GM12865 (cell line): ENCODE measurements around the gene NISCH.

Source experiments
- DNase-seq: peaks from one replicate; pipeline ENCODE4 v3.0.0; 2010; ENCODE audit warnings: low read depth
- H3K4me3 ChIP-seq: 2 replicates; pipeline ENCODE4 v1.5.1; 2011; ENCODE audit warnings: mild to moderate bottlenecking, low read depth, low read length, control low read depth
- CTCF ChIP-seq: IDR thresholded peaks from 2 replicates; pipeline ENCODE4 v1.5.1; 2011; ENCODE audit warnings: low read length, control low read depth, low read depth, inconsistent platforms; ENCODE audit not compliant: insufficient read depth; ENCODE audit errors: missing control alignments

Gene NISCH

DNA sequence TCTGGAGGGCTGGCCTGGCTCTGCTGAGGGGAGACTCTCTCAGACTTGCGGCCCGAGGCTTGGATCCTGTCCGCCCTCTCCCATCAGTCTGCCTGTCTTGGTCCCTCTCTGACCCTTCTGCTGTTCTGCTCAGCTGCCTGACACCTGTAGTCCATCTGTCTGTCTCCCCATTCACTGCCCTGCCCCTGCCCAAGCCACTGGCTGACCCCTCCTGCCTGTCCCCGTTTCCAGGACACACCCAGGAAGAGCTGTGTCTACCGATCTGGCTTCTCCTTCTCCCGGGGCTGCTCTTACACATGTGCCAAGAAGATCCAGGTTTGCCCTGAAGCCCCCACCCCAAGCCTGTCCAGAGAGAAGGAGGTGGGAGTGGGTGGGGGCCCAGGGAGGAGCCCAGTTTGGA, 59.8 kb downstream of the NISCH start:
- no peak for TF ChIP-seq CTCF
- no peak overlapping the region for H3K4me3 ChIP-seq
- no peak for DNase-seq

DNA sequence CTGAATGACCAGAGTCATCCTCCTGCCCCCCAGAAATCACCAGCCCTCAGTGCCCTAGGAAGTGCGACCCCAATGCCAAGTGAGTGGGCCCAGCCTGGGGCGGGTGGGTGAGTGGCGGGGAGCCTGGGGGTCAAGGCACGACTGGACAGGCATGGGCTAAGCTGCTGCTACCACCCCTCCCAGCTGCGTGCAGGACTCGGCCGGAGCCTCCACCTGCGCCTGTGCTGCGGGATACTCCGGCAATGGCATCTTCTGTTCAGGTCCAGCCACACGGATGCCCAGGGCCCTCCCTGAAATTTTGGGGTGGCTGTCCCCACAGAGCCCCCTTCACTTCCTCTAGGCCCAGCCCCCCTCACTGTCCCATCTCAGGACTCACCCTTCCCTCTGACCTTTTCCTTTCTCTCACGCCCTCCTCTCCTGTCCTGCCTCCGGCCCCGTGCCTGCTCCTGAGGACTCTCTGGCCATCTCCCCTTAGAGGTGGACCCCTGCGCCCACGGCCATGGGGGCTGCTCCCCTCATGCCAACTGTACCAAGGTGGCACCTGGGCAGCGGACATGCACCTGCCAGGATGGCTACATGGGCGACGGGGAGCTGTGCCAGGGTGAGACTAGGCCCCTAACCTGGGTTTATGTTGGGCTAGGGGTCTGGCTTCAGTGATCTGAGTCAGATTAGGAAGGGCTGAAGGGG, 61.2 kb downstream of the NISCH start:
- no peak for TF ChIP-seq CTCF
- H3K4me3 ChIP-seq: no peak overlapping the region
- no peak for DNase-seq

DNA sequence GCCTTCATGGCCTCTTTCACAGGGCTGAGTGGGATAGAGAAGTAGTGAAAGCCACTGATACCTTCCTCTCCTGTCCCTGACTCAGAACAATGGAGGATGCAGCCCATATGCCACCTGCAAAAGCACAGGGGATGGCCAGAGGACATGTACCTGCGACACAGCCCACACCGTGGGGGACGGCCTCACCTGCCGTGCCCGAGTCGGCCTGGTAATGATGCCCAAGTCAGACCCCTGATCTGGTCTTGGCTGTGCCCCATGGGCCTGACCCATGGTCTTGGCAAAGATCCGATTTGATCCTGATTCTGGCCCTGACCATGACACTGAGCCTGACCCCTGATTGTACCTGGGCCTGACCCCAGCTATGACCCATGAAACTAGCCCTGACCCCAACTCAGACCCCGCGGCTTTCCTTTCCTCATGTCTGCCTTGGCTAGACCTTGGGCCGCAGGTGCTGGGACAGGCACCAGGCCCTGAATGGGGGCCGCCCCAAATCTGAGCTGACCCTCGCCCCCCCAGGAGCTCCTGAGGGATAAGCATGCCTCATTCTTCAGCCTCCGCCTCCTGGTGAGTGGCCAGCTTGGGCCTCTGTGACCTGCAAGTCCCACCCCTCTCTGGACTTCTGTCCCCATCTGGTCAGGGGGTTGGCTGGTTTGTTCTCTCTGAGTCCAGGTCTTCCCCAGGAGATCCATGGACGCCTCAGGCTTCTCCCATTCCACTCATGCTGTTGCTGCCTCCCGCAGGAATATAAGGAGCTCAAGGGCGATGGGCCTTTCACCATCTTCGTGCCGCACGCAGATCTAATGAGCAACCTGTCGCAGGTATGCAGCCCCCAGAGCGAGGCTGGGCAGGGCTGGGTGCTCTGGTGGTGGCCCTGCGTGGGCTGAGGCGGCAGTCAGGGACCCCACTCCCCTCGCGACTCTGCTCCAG, 62.7 kb downstream of the NISCH start:
- TF ChIP-seq CTCF: no peak
- DNase-seq: no peak
- H3K4me3 ChIP-seq: no peak overlapping the region

DNA sequence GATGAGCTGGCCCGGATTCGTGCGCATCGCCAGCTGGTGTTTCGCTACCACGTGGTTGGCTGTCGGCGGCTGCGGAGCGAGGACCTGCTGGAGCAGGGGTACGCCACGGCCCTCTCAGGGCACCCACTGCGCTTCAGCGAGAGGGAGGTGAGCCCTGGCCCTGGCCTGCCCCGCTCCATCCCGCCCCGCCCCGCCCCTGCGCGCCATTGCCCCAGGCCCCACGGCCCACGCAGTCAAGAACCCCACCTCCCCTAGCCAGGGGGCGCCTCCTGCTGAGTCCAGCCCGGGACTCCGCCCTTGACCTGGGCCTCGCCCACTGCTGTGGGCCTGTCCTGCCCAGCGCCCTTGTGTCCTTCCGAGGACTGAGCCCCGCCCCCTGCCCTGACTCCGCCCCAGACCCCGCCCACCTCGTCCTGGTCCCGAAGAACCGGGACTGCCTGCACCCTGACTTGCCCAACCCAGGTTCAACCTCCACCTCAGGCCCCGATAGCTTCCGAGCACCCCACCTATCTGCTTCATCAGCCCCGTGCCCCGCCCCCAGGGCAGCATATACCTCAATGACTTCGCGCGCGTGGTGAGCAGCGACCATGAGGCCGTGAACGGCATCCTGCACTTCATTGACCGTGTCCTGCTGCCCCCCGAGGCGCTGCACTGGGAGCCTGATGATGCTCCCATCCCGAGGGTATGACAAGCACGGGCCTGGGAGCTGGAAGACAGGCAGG, 63.5 kb downstream of the NISCH start:
- H3K4me3 ChIP-seq: no peak overlapping the region

DNA sequence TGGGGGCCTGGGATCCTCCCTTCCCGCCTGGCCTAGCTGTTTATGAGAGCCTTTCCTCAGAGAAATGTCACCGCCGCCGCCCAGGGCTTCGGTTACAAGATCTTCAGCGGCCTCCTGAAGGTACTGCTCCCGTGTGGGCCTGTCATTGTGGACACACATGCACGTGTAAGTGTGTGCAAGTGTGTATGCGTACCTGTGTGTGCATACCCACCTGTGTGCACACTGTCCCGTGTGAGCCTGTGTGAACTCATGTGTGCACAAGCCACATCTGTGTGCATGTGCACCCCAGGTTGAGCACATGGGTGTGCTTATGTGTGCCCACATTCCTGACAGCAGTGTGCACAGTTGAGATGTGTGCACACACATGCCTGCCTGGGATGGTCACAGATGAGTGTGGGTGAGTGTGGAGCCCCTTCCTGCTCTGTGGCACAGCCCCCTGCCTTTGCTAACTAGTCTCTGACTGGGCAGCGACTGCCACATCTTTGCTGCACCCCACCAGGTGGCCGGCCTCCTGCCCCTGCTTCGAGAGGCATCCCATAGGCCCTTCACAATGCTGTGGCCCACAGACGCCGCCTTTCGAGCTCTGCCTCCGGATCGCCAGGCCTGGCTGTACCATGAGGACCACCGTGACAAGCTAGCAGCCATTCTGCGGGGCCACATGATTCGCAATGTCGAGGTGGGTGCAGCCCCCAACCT, 64.2 kb downstream of the NISCH start:
- no peak for TF ChIP-seq CTCF
- no peak overlapping the region for H3K4me3 ChIP-seq

More for the DNA sequence above, 63.5 kb downstream of the NISCH start:
- TF ChIP-seq CTCF: no peak
- DNase-seq: no peak

DNA sequence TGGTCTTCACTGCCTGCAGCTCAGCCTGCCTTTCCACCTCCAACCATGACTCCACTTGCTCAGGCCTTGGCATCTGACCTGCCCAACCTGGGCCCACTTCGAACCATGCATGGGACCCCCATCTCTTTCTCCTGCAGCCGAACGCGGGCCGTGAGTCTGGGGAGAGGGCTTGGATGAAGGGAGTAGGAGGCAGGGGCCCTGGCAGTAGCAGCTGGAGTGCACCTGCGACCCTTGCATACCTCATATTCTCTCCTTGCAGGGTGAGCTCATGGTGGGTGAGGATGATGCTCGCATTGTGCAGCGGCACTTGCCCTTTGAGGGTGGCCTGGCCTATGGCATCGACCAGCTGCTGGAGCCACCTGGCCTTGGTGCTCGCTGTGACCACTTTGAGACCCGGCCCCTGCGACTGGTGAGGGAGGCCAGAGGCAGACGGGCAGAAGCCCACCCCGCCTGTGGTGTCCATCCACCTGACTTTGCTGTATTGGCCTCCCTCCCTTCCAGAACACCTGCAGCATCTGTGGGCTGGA, 64.8 kb downstream of the NISCH start:
- DNase-seq: no peak
- no peak overlapping the region for H3K4me3 ChIP-seq
- TF ChIP-seq CTCF: no peak

More for the DNA sequence above, 64.2 kb downstream of the NISCH start:
- no peak for DNase-seq
